Spleen (tissue), 11 donors: ENCODE measurements around the gene NFATC2. TPM values are rescaled to one million over a fixed set of nuclear protein-coding genes. Genes with fewer than 3 reads are reported as not detected.
A peak's percentile ranks its signal among the peaks of the same experiment; 100 is the strongest.

Experiments
- DNase-seq: peaks from one replicate; pipeline ENCODE4 v3.0.0-alpha.2; 2020
- H3K27ac ChIP-seq, 8 donors: fragments of 200-600 bp; sonication (generic) in 7 of 8; 1 replicate in 4 of 8; 2 replicates in 4 of 8; pipeline versions ENCODE4 v1.5.0 to v1.8.0; 2016 to 2021; ENCODE audit warnings: inconsistent platforms in 4 of 8, mild to moderate bottlenecking in 4 of 8, moderate library complexity in 1 of 8
- H3K27me3 ChIP-seq, 7 donors: fragments of 200-600 bp; sonication (generic) in 6 of 7; replicated peaks in 1 of 7; 1 replicate in 4 of 7; 2 replicates in 3 of 7; pipeline versions ENCODE4 v1.5.0 to v1.8.0; 2016 to 2021; ENCODE audit warnings: inconsistent platforms in 3 of 7, mild to moderate bottlenecking in 1 of 7
- H3K36me3 ChIP-seq, 6 donors: fragments of 200-600 bp; sonication (generic) in 5 of 6; 1 replicate in 4 of 6; 2 replicates in 2 of 6; pipeline versions ENCODE4 v1.5.0 to v1.8.0; 2016 to 2021; ENCODE audit warnings: inconsistent platforms in 2 of 6
- H3K4me1 ChIP-seq, 6 donors: fragments of 200-600 bp; sonication (generic) in 5 of 6; 1 replicate in 3 of 6; 2 replicates in 3 of 6; pipeline versions ENCODE4 v1.5.0 to v1.8.0; 2016 to 2021; ENCODE audit warnings: inconsistent platforms in 3 of 6
- H3K4me3 ChIP-seq, 8 donors: fragments of 200-600 bp; sonication (generic) in 7 of 8; 1 replicate in 4 of 8; 2 replicates in 4 of 8; pipeline versions ENCODE4 v1.5.0 to v1.8.0; 2016 to 2021; ENCODE audit warnings: inconsistent platforms in 4 of 8, mild to moderate bottlenecking in 4 of 8, moderate library complexity in 2 of 8
- H3K9me3 ChIP-seq, 8 donors: fragments of 200-600 bp; sonication (generic) in 7 of 8; 1 replicate in 4 of 8; 2 replicates in 4 of 8; pipeline versions ENCODE4 v1.5.0 to v1.8.0; 2016 to 2021; ENCODE audit warnings: inconsistent platforms in 4 of 8
- POLR2A ChIP-seq, 3 donors: fragments of 450-650 bp; IDR thresholded peaks; one replicate each; pipeline ENCODE4 v1.5.1; 2017; ENCODE audit warnings: antibody characterized with exemption in 3 of 3, mild to moderate bottlenecking in 1 of 3
- POLR2AphosphoS5 ChIP-seq, 3 donors: sonication (generic); formaldehyde crosslinking; IDR thresholded peaks; one replicate each; pipeline ENCODE4 v1.5.1; 2017; ENCODE audit warnings: antibody characterized with exemption in 3 of 3
- WGBS, 5 donors: extraction: QIAGEN DNeasy Blood & Tissue Kit in 3 of 5; methylation state at CpG; one replicate each; pipeline versions ENCODE4 v1.1.5 to v1.1.7; 2013 to 2018; 5-methylcytosine and 5-hydroxymethylcytosine counted together
- intact Hi-C: fragments of 100-400 bp; cut with DNase I; formaldehyde crosslinking; loops from one replicate; pipeline ENCODE4 v1.15.0; 2023; ENCODE audit warnings: low total_unique reads
- polyA plus RNA-seq, 3 donors: library from polyadenylated mRNA; stranded (reverse); fragments of 200-250 nt; gene quantifications; one replicate each; pipeline ENCODE4 v1.2.1, GENCODE V29; 2013
- total RNA-seq, 7 donors: library from RNA; depleted of rRNA in 3 of 7; stranded (reverse); fragments of >200 nt in 3 of 7; fragmentation: NEBNext Ultra II Directional in 4 of 7; extraction: Animal tissue kit (Norgen Biotek cat#: 25700) in 4 of 7; gene quantifications; one replicate each; pipeline versions ENCODE4 v1.1.0 to v1.2.1, GENCODE V29; 2016 to 2021
- TF ChIP-seq, protein P1 (sequence below), 11 experiments: fragments of 200-600 bp in 7 of 11; fragments of 450-650 bp in 4 of 11; sonication (generic) in 4 of 11; IDR thresholded peaks in 8 of 11; conservative IDR thresholded peaks in 3 of 11; 1 replicate in 7 of 11; 2 replicates in 4 of 11; pipeline versions ENCODE4 v1.4.0 to v1.8.0; 2016 to 2021; ENCODE audit warnings: antibody characterized with exemption in 11 of 11, inconsistent platforms in 4 of 11, mild to moderate bottlenecking in 1 of 11
- donor health status: healthy with polysubstance abuse.
- donor health status: DM: no; HTN: no; CAD: no; lungs with moderate emphysema.
- donor health status: DM: no; HTN: no; CAD: no.
- donor health status: Bipolar disorder and iron deficiency.
- donor health status: healthy.
- donor health status: DM: no; HTN: no; CAD: no.
- donor health status: DM: yes; HTN: yes; CAD: no.

Gene NFATC2
- total and polyA plus RNA-seq, 10 donors = 6.5 to 42.9 (median 34.5) TPM

DNA sequence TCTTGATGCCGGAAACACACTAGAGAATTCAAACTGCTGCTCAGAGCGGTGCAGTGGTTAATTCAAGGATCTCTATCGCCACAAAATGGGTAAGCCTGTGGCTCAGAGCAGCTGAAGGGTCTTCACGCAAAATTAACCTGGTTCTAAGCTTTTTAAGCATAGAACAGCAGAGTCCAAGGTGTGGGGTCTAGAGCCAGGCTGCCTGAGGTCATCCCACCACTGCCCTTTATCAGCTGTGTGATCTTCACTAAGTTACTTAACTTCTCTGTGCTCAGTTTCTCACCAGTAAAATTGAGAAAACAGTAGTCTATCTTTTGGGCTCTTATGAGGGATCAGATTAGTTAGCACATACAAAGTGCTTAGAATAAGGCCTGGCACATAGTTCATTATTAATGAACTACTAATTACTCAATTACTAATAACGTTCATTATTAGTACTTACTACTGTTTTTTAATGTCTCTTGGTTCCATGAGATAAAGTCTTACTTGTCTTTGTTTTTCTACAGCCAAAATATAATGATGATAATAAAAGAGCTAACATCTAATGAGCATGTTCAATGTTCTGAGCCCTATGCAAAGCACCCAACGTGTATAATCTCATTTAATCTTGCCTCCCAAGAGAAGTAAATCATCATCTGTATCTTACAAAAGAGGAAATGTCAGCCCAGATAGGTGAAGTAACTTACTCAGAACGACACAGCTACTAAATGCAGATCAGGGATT is 92.9 kb downstream of the NFATC2 start:
- H3K4me3 ChIP-seq = no peak overlapping the region
- H3K27me3 ChIP-seq = no peaks in the 10 kb centered on the region
- DNase-seq = no peak
- 81 to 90% (median 83%) methylated on average over 7 of the region's 7 CpGs for whole genome bisulfite sequencing, 5 donors
- H3K9me3 ChIP-seq = peaks cover 0 to 6% (median 0%) of the 10 kb centered on the region in 8 donors
- no peak for TF ChIP-seq POLR2AphosphoS5 (IDR thresholded peaks at IDR 0.05)
- TF ChIP-seq, protein P1, sequence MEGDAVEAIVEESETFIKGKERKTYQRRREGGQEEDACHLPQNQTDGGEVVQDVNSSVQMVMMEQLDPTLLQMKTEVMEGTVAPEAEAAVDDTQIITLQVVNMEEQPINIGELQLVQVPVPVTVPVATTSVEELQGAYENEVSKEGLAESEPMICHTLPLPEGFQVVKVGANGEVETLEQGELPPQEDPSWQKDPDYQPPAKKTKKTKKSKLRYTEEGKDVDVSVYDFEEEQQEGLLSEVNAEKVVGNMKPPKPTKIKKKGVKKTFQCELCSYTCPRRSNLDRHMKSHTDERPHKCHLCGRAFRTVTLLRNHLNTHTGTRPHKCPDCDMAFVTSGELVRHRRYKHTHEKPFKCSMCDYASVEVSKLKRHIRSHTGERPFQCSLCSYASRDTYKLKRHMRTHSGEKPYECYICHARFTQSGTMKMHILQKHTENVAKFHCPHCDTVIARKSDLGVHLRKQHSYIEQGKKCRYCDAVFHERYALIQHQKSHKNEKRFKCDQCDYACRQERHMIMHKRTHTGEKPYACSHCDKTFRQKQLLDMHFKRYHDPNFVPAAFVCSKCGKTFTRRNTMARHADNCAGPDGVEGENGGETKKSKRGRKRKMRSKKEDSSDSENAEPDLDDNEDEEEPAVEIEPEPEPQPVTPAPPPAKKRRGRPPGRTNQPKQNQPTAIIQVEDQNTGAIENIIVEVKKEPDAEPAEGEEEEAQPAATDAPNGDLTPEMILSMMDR (IDR thresholded peaks at IDR 0.05 in 8 of 11, conservative IDR thresholded peaks at IDR 0.05 in 3 of 11) = no peak
- TF ChIP-seq POLR2A (IDR thresholded peaks at IDR 0.05) = no peak
- H3K27ac ChIP-seq = no peak overlapping the region
- peaks cover 0 to 50% (median 9%) of the 10 kb centered on the region in 6 donors for H3K4me1 ChIP-seq
- intact Hi-C loops = no loop called here
- peaks cover 0 to 87% (median 34%) of the 10 kb centered on the region in 6 donors for H3K36me3 ChIP-seq

- no peak overlapping the region for H3K4me3 ChIP-seq
- H3K9me3 ChIP-seq = no peaks in the 10 kb centered on the region
- peak overlapping the region in 3 of 8 donors; percentile 26 to 31 (median 26) for H3K27ac ChIP-seq
- TF ChIP-seq POLR2A (IDR thresholded peaks at IDR 0.05) (no peak), POLR2AphosphoS5 (IDR thresholded peaks at IDR 0.05) (no peak)
- TF ChIP-seq, protein P1 (IDR thresholded peaks at IDR 0.05 in 8 of 11, conservative IDR thresholded peaks at IDR 0.05 in 3 of 11) = no peak
- DNase-seq = peak; percentile 14
- H3K4me1 ChIP-seq = peaks cover 0 to 58% (median 12%) of the 10 kb centered on the region in 6 donors
- 75 to 90% (median 87%) methylated on average over 5 of the region's 5 CpGs for whole genome bisulfite sequencing, 5 donors
- H3K27me3 ChIP-seq = no peaks in the 10 kb centered on the region
- peaks cover 0 to 81% (median 21%) of the 10 kb centered on the region in 6 donors for H3K36me3 ChIP-seq
- intact Hi-C loops = no loop called here
These were observed 94.8 kb downstream of the NFATC2 start for GRCh38 chr20:51447765-51448148.

- peak; percentile 40 for DNase-seq
- Histone ChIP-seq H3K27ac (peak overlapping the region in 4 of 8 donors; percentile 24 to 31 (median 26)), H3K4me1 (peaks cover 0 to 63% (median 14%) of the 10 kb centered on the region in 6 donors), H3K4me3 (no peak overlapping the region), H3K9me3 (no peaks in the 10 kb centered on the region), H3K36me3 (peaks cover 0 to 76% (median 15%) of the 10 kb centered on the region in 6 donors), H3K27me3 (no peaks in the 10 kb centered on the region)
- TF ChIP-seq, protein P1 (IDR thresholded peaks at IDR 0.05 in 8 of 11, conservative IDR thresholded peaks at IDR 0.05 in 3 of 11) = no peak
- TF ChIP-seq POLR2AphosphoS5 (IDR thresholded peaks at IDR 0.05) (peak in 2 of 3 donors; percentile 18 to 24), POLR2A (IDR thresholded peaks at IDR 0.05) (no peak)
- 64 to 76% (median 71%) methylated on average over 14 of the region's 14 CpGs for WGBS, 5 donors
- intact Hi-C loops = no loop called here
These were observed 95.3 kb downstream of the NFATC2 start for GRCh38 chr20:51447097-51447764.

DNA sequence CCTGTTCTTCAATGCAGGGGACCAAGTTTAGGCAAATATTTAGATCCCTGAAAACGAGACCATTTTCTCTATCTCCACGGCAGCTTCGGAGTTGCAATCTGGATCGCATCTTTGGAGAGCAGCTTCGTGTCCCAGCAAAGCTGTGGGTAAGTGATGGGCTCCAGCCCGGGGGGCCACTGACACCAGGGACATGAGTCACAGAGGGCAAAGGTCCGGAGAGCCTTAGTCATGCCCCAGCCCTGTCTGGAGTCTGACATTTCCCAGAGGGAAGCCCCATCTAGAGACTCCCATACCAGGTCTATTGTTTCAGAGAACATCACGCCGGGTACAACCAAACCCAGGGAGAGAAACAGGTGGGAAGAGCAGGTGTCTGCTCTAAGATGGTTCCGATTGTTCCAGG is 95.9 kb downstream of the NFATC2 start:
- Histone ChIP-seq H3K4me1 (peaks cover 0 to 69% (median 14%) of the 10 kb centered on the region in 6 donors), H3K36me3 (peaks cover 0 to 73% (median 12%) of the 10 kb centered on the region in 6 donors), H3K27me3 (no peaks in the 10 kb centered on the region), H3K9me3 (no peaks in the 10 kb centered on the region), H3K27ac (peak overlapping the region in 4 of 8 donors; percentile 19 to 31 (median 25)), H3K4me3 (no peak overlapping the region)
- intact Hi-C loops = no loop called here
- TF ChIP-seq, protein P1 (IDR thresholded peaks at IDR 0.05 in 8 of 11, conservative IDR thresholded peaks at IDR 0.05 in 3 of 11) = no peak
- TF ChIP-seq POLR2A (IDR thresholded peaks at IDR 0.05) (no peak), POLR2AphosphoS5 (IDR thresholded peaks at IDR 0.05) (no peak)
- WGBS, 5 donors = 76 to 85% (median 80%) methylated on average over 10 of the region's 10 CpGs
- DNase-seq = peak; percentile 60
